Activated CD4-positive, alpha-beta T cell treated with anti-CD3 and anti-CD28 coated beads, Interleukin-2, amount 10 ng/mL, durations not matched to agents 7 days and 5 days (primary cell): ENCODE results near the gene HLF. TPM values are rescaled to one million over a fixed set of nuclear protein-coding genes. Genes with fewer than 3 reads are reported as not detected.

ENCODE experiments used
- CTCF ChIA-PET: fragments of 350-600 bp; sonication (Branson Sonifier 250); formaldehyde crosslinking; loops from one replicate; lab custom pipeline; 2021; ENCODE audit warnings: antibody characterized with exemption; lab: Charles Lee
- POLR2A ChIA-PET: fragments of 350-600 bp; sonication (Branson Sonifier 250); formaldehyde crosslinking; loops from one replicate; lab custom pipeline; 2021; ENCODE audit warnings: antibody characterized with exemption; lab: Charles Lee
- DNase-seq: peaks from one replicate; pipeline ENCODE4 v3.0.0-alpha.2; 2020
- H3K27ac Mint-ChIP-seq: one replicate; pipeline ENCODE4 v1.8.0; 2021; ENCODE audit warnings: mild to moderate bottlenecking, moderate library complexity, mixed read lengths
- H3K27me3 Mint-ChIP-seq: one replicate; pipeline ENCODE4 v1.8.0; 2021; ENCODE audit warnings: mixed read lengths
- H3K36me3 Mint-ChIP-seq: one replicate; pipeline ENCODE4 v1.8.0; 2021; ENCODE audit warnings: low read depth, mixed read lengths
- H3K4me1 Mint-ChIP-seq: one replicate; pipeline ENCODE4 v1.8.0; 2021; ENCODE audit warnings: mixed read lengths
- H3K4me3 Mint-ChIP-seq: one replicate; pipeline ENCODE4 v1.8.0; 2021; ENCODE audit warnings: mild to moderate bottlenecking, moderate library complexity, mixed read lengths
- H3K9me3 Mint-ChIP-seq: one replicate; pipeline ENCODE4 v1.8.0; 2021; ENCODE audit warnings: mixed read lengths
- total RNA-seq, 2 experiments: library from RNA; stranded (reverse); gene quantifications; one replicate each; pipeline ENCODE4 v1.2.3, GENCODE V29; 2021

HLF gene
- total RNA-seq, 2 experiments from 2014 or later = 0.30 to 0.65 TPM

GRCh38 chr17:55282379-55282702 lies 17.6 kb downstream of the HLF start:
- H3K4me3 Mint-ChIP-seq = no peak overlapping the region
- H3K9me3 Mint-ChIP-seq = no peaks in the 10 kb centered on the region
- no peak overlapping the region for H3K27ac Mint-ChIP-seq
- POLR2A ChIA-PET = no interaction called here
- H3K4me1 Mint-ChIP-seq = peaks cover 17% of the 10 kb centered on the region
- H3K36me3 Mint-ChIP-seq = no peaks in the 10 kb centered on the region
- CTCF ChIA-PET = interaction anchor here (1.8 kb wide), 1 partner anchor 9 kb away, joined by 4 read pairs; no protein-coding TSS in a partner anchor
- peaks cover 4% of the 10 kb centered on the region for H3K27me3 Mint-ChIP-seq
- no peak for DNase-seq

GRCh38 chr17:55282741-55283140 lies 18.0 kb downstream of the HLF start:
- CTCF ChIA-PET = interaction anchor here (1.8 kb wide), 1 partner anchor 9 kb away, joined by 4 read pairs; no protein-coding TSS in a partner anchor

GRCh38 chr17:55283256-55283965 lies 18.7 kb downstream of the HLF start:
- Mint-ChIP-seq H3K4me3 (no peak overlapping the region), H3K36me3 (no peaks in the 10 kb centered on the region), H3K27me3 (peaks cover 4% of the 10 kb centered on the region), H3K9me3 (no peaks in the 10 kb centered on the region), H3K27ac (no peak overlapping the region), H3K4me1 (peaks cover 17% of the 10 kb centered on the region)
- ChIA-PET POLR2A (no interaction called here), CTCF (interaction anchor here (1.2 to 1.8 kb wide), 2 partner anchors 8 to 66 kb away, joined by 3 to 4 read pairs; no protein-coding TSS in a partner anchor)
- DNase-seq = no peak

More at GRCh38 chr17:55282741-55283140, 18.0 kb downstream of the HLF start:
- POLR2A ChIA-PET = no interaction called here
- Mint-ChIP-seq H3K27me3 (peaks cover 4% of the 10 kb centered on the region), H3K36me3 (no peaks in the 10 kb centered on the region), H3K4me1 (peaks cover 17% of the 10 kb centered on the region), H3K27ac (no peak overlapping the region), H3K4me3 (no peak overlapping the region), H3K9me3 (no peaks in the 10 kb centered on the region)
- DNase-seq = no peak

- no peak for DNase-seq
- H3K4me3 Mint-ChIP-seq = no peak overlapping the region
- CTCF ChIA-PET = interaction anchor here (1.2 kb wide), 1 partner anchor 65 kb away, joined by 3 read pairs; no protein-coding TSS in a partner anchor
- H3K4me1 Mint-ChIP-seq = peaks cover 17% of the 10 kb centered on the region
- POLR2A ChIA-PET = interaction anchor here (0.7 kb wide), 1 partner anchor 8 kb away, joined by 3 read pairs; no protein-coding TSS in a partner anchor
- H3K36me3 Mint-ChIP-seq = no peaks in the 10 kb centered on the region
- H3K9me3 Mint-ChIP-seq = no peaks in the 10 kb centered on the region
- peaks cover 4% of the 10 kb centered on the region for H3K27me3 Mint-ChIP-seq
- H3K27ac Mint-ChIP-seq = no peak overlapping the region
Measured at GRCh38 chr17:55284001-55284884, 19.5 kb downstream of the HLF start.

- no peaks in the 10 kb centered on the region for H3K36me3 Mint-ChIP-seq
- peaks cover 17% of the 10 kb centered on the region for H3K4me1 Mint-ChIP-seq
- ChIA-PET POLR2A (interaction anchor here (0.7 kb wide), 1 partner anchor 8 kb away, joined by 3 read pairs; no protein-coding TSS in a partner anchor), CTCF (interaction anchor here (1.5 kb wide), 1 partner anchor 14 kb away, joined by 3 read pairs; no protein-coding TSS in a partner anchor)
- no peaks in the 10 kb centered on the region for H3K9me3 Mint-ChIP-seq
- H3K27ac Mint-ChIP-seq = no peak overlapping the region
- H3K27me3 Mint-ChIP-seq = peaks cover 4% of the 10 kb centered on the region
- no peak overlapping the region for H3K4me3 Mint-ChIP-seq
- no peak for DNase-seq
Measured at GRCh38 chr17:55284944-55285339, 20.2 kb downstream of the HLF start.

- H3K9me3 Mint-ChIP-seq = no peaks in the 10 kb centered on the region
- ChIA-PET CTCF (interaction anchor here (0.7 to 1.5 kb wide), 3 partner anchors 13 to 381 kb away, joined by 3 to 5 read pairs (median 3); no protein-coding TSS in a partner anchor), POLR2A (interaction anchor here (0.7 kb wide), 1 partner anchor 9 kb away, joined by 3 read pairs; no protein-coding TSS in a partner anchor)
- H3K27me3 Mint-ChIP-seq = peaks cover 4% of the 10 kb centered on the region
- H3K27ac Mint-ChIP-seq = no peak overlapping the region
- no peaks in the 10 kb centered on the region for H3K36me3 Mint-ChIP-seq
- H3K4me1 Mint-ChIP-seq = peaks cover 18% of the 10 kb centered on the region
- DNase-seq = no peak
- H3K4me3 Mint-ChIP-seq = no peak overlapping the region
Measured at GRCh38 chr17:55285340-55286301, 20.9 kb downstream of the HLF start.

GRCh38 chr17:55286681-55287589 lies 22.2 kb downstream of the HLF start:
- no peak overlapping the region for H3K27ac Mint-ChIP-seq
- no peaks in the 10 kb centered on the region for H3K9me3 Mint-ChIP-seq
- no peak for DNase-seq
- POLR2A ChIA-PET = no interaction called here
- H3K27me3 Mint-ChIP-seq = no peaks in the 10 kb centered on the region
- H3K36me3 Mint-ChIP-seq = no peaks in the 10 kb centered on the region
- CTCF ChIA-PET = interaction anchor here (0.7 to 1.3 kb wide), 2 partner anchors 61 to 383 kb away, joined by 3 to 5 read pairs; no protein-coding TSS in a partner anchor
- peaks cover 19% of the 10 kb centered on the region for H3K4me1 Mint-ChIP-seq
- H3K4me3 Mint-ChIP-seq = no peak overlapping the region

GRCh38 chr17:55288356-55289105 lies 23.8 kb downstream of the HLF start:
- Mint-ChIP-seq H3K4me3 (no peak overlapping the region), H3K27me3 (no peaks in the 10 kb centered on the region), H3K9me3 (no peaks in the 10 kb centered on the region), H3K36me3 (no peaks in the 10 kb centered on the region), H3K27ac (no peak overlapping the region), H3K4me1 (peaks cover 15% of the 10 kb centered on the region)
- POLR2A ChIA-PET = no interaction called here
- CTCF ChIA-PET = interaction anchor here (0.5 to 1.2 kb wide), 4 partner anchors 13 to 142 kb away, joined by 3 to 5 read pairs (median 4); no protein-coding TSS in a partner anchor
- no peak for DNase-seq

GRCh38 chr17:55289106-55289446 lies 24.3 kb downstream of the HLF start:
- no peaks in the 10 kb centered on the region for H3K36me3 Mint-ChIP-seq

GRCh38 chr17:55289978-55290377 lies 25.2 kb downstream of the HLF start:
- ChIA-PET POLR2A (no interaction called here), CTCF (interaction anchor here (0.8 kb wide), 1 partner anchor 25 kb away, joined by 3 read pairs; no protein-coding TSS in a partner anchor)
- H3K4me3 Mint-ChIP-seq = no peak overlapping the region

More at GRCh38 chr17:55289106-55289446, 24.3 kb downstream of the HLF start:
- no peaks in the 10 kb centered on the region for H3K27me3 Mint-ChIP-seq
- CTCF ChIA-PET = interaction anchor here (0.7 to 1.2 kb wide), 3 partner anchors 13 to 139 kb away, joined by 3 to 4 read pairs (median 3); no protein-coding TSS in a partner anchor
- no peaks in the 10 kb centered on the region for H3K9me3 Mint-ChIP-seq
- no peak overlapping the region for H3K27ac Mint-ChIP-seq
- no peak for DNase-seq
- no peak overlapping the region for H3K4me3 Mint-ChIP-seq
- POLR2A ChIA-PET = no interaction called here
- peaks cover 11% of the 10 kb centered on the region for H3K4me1 Mint-ChIP-seq

More at GRCh38 chr17:55289978-55290377, 25.2 kb downstream of the HLF start:
- Mint-ChIP-seq H3K27ac (no peak overlapping the region), H3K9me3 (no peaks in the 10 kb centered on the region), H3K36me3 (no peaks in the 10 kb centered on the region), H3K4me1 (peaks cover 2% of the 10 kb centered on the region), H3K27me3 (no peaks in the 10 kb centered on the region)
- no peak for DNase-seq
